ENCODE results near the gene HSPA12A. TPM values are rescaled to one million over a fixed set of nuclear protein-coding genes. Genes with fewer than 3 reads are reported as not detected.

Gene HSPA12A
- polyA plus RNA-seq, 1 donor (not counting 4 experiments of a cell fraction or from before 2014, with no cell fraction given): 8.1 TPM

DNA sequence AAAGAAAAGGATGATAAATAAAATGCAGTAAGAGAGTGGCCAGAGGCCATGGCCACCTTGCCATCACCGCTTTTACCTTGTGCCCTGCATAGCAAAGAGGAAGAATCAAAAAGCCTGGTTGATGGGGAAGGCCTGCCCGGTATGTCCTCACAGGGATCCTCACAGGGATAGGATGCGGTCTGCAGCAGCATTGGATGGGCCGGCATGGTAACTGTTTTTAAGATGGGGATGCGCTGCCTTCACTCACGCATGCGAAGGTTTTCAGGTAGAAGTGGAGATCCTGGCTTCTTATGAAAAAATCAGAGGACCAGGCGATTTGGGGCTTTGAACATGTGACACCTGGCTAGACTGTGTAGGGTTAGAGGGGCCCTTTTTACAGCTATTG, 109.2 kb downstream of the HSPA12A start:
- Histone ChIP-seq H3K79me2 (ENCODE audit: control insufficient read depth, insufficient read depth, low read length) (no peaks in the 10 kb centered on the region), H3K9ac (ENCODE audit: control insufficient read depth, extremely low read depth, insufficient read depth, low read length) (no peak overlapping the region), H3K4me1 (ENCODE audit: control insufficient read depth, extremely low read depth, insufficient read depth, low read length) (peaks cover 5% of the 10 kb centered on the region), H4K20me1 (ENCODE audit: control insufficient read depth, extremely low read depth, insufficient read depth, low read length) (no peaks in the 10 kb centered on the region), H3K9me3 (ENCODE audit: control insufficient read depth, low read depth, low read length) (no peaks in the 10 kb centered on the region), H2AFZ (ENCODE audit: control insufficient read depth, low read length) (no peak overlapping the region), H3K4me2 (ENCODE audit: control insufficient read depth, extremely low read depth, insufficient read depth, low read depth, low read length) (no peak overlapping the region), H3K9me1 (ENCODE audit: control insufficient read depth, extremely low read depth, insufficient read depth, low read length) (no peaks in the 10 kb centered on the region), H3K36me3 (ENCODE audit: control insufficient read depth in 2 of 2, extremely low read depth in 1 of 2, insufficient read depth in 2 of 2, low read length in 2 of 2) (no peaks in the 10 kb centered on the region), H3K27ac (ENCODE audit: control insufficient read depth, insufficient read depth, low read length) (no peak overlapping the region), H3K4me3 (ENCODE audit: control insufficient read depth in 2 of 3, extremely low read depth in 1 of 3, insufficient read depth in 2 of 3, low read depth in 1 of 3, low read length in 3 of 3) (no peak overlapping the region), H3K27me3 (ENCODE audit: control insufficient read depth, extremely low read depth, insufficient read depth, low read length) (no peaks in the 10 kb centered on the region)
- dilution Hi-C loops (cut with MboI; ENCODE audit: extremely low pct_ligation_motif_present, low sequenced_read_pairs): no loop called here
- DNase-seq (ENCODE audit: low read depth, low spot score): no peak
- FAIRE-seq: no peak
- TF ChIP-seq EZH2 (IDR thresholded peaks at IDR 0.05; ENCODE audit: low read length): no peak
- TF ChIP-seq, protein P1, sequence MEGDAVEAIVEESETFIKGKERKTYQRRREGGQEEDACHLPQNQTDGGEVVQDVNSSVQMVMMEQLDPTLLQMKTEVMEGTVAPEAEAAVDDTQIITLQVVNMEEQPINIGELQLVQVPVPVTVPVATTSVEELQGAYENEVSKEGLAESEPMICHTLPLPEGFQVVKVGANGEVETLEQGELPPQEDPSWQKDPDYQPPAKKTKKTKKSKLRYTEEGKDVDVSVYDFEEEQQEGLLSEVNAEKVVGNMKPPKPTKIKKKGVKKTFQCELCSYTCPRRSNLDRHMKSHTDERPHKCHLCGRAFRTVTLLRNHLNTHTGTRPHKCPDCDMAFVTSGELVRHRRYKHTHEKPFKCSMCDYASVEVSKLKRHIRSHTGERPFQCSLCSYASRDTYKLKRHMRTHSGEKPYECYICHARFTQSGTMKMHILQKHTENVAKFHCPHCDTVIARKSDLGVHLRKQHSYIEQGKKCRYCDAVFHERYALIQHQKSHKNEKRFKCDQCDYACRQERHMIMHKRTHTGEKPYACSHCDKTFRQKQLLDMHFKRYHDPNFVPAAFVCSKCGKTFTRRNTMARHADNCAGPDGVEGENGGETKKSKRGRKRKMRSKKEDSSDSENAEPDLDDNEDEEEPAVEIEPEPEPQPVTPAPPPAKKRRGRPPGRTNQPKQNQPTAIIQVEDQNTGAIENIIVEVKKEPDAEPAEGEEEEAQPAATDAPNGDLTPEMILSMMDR (optimal IDR thresholded peaks at IDR 0.05 in 1 of 3, IDR thresholded peaks at IDR 0.05 in 1 of 3, conservative IDR thresholded peaks at IDR 0.05 in 1 of 3; ENCODE audit: extremely low read depth in 1 of 3, insufficient read depth in 2 of 3, low read length in 3 of 3): no peak

GRCh38 chr10:116632596-116633215, 109.7 kb downstream of the HSPA12A start:
- FAIRE-seq: no peak
- Histone ChIP-seq H4K20me1 (ENCODE audit: control insufficient read depth, extremely low read depth, insufficient read depth, low read length) (no peaks in the 10 kb centered on the region), H3K27ac (ENCODE audit: control insufficient read depth, insufficient read depth, low read length) (no peak overlapping the region), H3K4me3 (ENCODE audit: control insufficient read depth in 2 of 3, extremely low read depth in 1 of 3, insufficient read depth in 2 of 3, low read depth in 1 of 3, low read length in 3 of 3) (no peak overlapping the region), H3K4me1 (ENCODE audit: control insufficient read depth, extremely low read depth, insufficient read depth, low read length) (peaks cover 5% of the 10 kb centered on the region), H3K27me3 (ENCODE audit: control insufficient read depth, extremely low read depth, insufficient read depth, low read length) (peaks cover 4% of the 10 kb centered on the region), H3K36me3 (ENCODE audit: control insufficient read depth in 2 of 2, extremely low read depth in 1 of 2, insufficient read depth in 2 of 2, low read length in 2 of 2) (no peaks in the 10 kb centered on the region), H3K9me3 (ENCODE audit: control insufficient read depth, low read depth, low read length) (no peaks in the 10 kb centered on the region), H3K79me2 (ENCODE audit: control insufficient read depth, insufficient read depth, low read length) (no peaks in the 10 kb centered on the region), H3K9me1 (ENCODE audit: control insufficient read depth, extremely low read depth, insufficient read depth, low read length) (no peaks in the 10 kb centered on the region), H3K9ac (ENCODE audit: control insufficient read depth, extremely low read depth, insufficient read depth, low read length) (no peak overlapping the region), H2AFZ (ENCODE audit: control insufficient read depth, low read length) (no peak overlapping the region), H3K4me2 (ENCODE audit: control insufficient read depth, extremely low read depth, insufficient read depth, low read depth, low read length) (no peak overlapping the region)
- no peak for DNase-seq (ENCODE audit: low read depth, low spot score)
- TF ChIP-seq EZH2 (IDR thresholded peaks at IDR 0.05; ENCODE audit: low read length): no peak
- TF ChIP-seq, protein P1 (optimal IDR thresholded peaks at IDR 0.05 in 1 of 3, IDR thresholded peaks at IDR 0.05 in 1 of 3, conservative IDR thresholded peaks at IDR 0.05 in 1 of 3; ENCODE audit: extremely low read depth in 1 of 3, insufficient read depth in 2 of 3, low read length in 3 of 3): no peak
- dilution Hi-C loops (cut with MboI; ENCODE audit: extremely low pct_ligation_motif_present, low sequenced_read_pairs): no loop called here

Measured in keratinocyte (primary cell).